Prostate gland (tissue), 2 donors: ENCODE results near the gene MALRD1.

ENCODE experiments used
- CTCF ChIP-seq, 4 experiments: fragments of 200-600 bp in 2 of 4; fragments of 450-650 bp in 2 of 4; sonication (generic) in 2 of 4; IDR thresholded peaks; 1 replicate in 3 of 4; 2 replicates in 1 of 4; pipeline ENCODE4 v1.5.1; 2016 to 2019; ENCODE audit warnings: antibody characterized with exemption in 4 of 4, mild to moderate bottlenecking in 2 of 4, moderate library complexity in 2 of 4
- POLR2A ChIP-seq: fragments of 450-650 bp; IDR thresholded peaks from one replicate; pipeline ENCODE4 v1.6.1; 2016; ENCODE audit warnings: antibody characterized with exemption, mild to moderate bottlenecking

DNA sequence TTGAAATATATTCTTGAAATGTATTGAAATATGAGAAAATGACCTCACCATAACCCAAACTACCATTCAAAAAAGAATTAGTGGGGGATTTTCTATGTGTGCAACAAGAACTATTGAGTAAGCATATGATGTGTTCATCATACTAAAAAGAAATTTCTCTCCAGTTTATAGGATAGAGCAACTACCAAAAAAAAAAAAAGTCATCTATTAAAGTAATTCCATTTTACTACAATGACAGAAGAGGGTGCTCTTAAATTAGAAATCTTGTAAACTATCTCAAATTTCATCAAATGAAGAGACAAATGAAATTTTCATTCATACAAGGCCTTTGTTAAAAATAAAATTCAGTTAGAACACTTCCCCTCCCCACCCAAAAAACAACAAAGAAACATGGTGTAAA is 572.2 kb downstream of the MALRD1 start:
- TF ChIP-seq POLR2A (no peak), CTCF (IDR thresholded peaks at IDR 0.05) (no peak)
